SKM-1 treated with dmso at 0.1 percent for 144 hours (cell line): ENCODE results near the gene SDE2.

Source experiments
- DNase-seq: peaks from one replicate; lab custom pipeline; 2025; ENCODE audit not compliant: unreplicated experiment; lab: John Stamatoyannopoulos, UW

Gene SDE2

DNA sequence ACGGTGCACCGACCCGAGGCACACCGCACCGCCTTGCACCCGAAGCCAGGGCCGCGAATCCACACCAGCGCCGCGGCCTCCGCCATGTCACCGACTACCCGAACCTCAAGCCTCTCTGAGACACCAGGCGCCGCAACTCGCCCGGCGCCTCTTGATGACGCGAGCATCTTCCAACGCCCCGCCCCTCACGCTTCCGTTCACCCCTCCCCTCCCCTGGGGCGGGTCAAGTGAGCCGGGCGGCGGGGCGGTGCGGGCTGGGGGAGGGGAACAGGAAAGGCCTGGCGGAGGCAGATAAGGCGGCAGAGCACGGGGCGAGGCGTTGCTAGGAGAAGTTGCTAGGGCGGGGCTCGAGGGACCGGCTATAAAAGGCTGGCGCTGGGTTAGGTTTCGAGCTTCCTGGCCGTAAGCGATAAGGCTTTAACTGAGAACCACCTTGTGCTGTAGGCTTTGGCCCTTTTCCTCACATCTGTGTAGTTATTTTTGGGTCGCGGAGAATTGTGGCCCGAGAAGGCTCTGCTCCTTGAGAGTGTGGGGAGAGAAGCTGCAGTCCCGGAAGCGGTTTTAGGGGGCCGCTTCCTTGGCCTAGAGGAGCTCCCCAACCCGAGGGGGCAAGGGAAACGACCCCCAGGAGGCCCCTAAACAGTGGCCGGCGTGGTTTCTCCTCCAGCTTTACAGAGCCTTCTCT is at the start of gene SDE2:
Gene SDE2 (minus strand): TSS at position 117 of the 685 bp plus-strand sequence. CDS start 31 bp downstream, at position 86.
- peak; percentile 100 for DNase-seq

DNA sequence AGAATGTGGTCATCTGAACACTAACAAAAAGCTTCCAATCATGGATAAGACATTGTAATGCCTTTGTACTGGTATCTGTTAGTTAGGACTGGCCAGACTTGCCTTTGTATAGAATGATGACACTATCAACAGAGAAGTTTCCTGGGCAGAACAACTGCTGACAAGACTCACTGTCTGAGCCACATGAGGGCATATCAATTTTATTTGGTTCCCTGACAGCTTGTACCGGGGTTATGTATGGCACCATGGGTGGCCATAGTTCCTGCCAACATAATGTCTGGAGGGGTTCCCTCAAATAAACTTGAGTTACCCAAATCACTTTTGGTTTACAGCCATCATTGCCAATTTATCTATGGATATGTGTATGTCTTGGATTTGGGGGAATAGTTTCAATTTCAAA is 49.7 kb upstream of the SDE2 start:
- no peak for DNase-seq

DNA sequence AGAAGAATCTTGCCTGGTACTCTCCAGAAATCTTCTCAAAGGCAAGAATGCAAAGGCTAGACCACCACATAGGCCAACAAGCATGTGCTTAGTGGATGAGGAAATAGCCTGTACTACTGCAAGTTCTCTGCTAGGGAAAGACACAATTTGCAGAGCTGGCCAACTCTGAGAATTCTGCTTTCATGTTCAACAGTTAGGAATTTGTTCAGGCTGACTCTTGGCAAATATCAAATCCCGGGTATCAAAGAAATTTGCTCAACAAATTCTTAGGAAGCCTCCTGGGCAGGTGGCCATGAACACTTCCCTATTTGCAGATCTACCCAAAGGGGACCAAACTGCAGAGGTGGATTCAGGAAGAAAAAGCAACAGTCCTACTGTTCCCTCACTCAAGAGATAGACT is 48.4 kb upstream of the SDE2 start:
- no peak for DNase-seq

DNA sequence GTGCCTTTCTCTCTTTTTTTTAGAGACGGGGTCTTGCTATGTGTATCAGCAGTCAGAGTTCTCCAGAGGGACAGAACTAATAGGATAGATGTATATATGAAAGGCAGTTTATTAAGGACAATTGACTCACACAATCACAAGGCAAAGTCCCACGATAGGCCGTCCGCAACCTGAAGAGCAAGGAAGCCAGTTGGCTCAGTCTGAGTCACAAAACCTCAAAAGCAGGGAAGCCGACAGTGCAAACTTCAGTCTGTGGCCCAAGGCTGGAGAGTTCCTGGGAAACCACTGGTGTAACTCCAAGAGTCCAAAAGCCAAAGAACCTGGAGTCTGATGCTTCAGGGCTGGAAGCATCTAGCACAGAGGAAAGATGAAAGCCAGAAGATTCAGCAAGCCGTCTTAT is 47.1 kb upstream of the SDE2 start:
- DNase-seq, result no peak

DNA sequence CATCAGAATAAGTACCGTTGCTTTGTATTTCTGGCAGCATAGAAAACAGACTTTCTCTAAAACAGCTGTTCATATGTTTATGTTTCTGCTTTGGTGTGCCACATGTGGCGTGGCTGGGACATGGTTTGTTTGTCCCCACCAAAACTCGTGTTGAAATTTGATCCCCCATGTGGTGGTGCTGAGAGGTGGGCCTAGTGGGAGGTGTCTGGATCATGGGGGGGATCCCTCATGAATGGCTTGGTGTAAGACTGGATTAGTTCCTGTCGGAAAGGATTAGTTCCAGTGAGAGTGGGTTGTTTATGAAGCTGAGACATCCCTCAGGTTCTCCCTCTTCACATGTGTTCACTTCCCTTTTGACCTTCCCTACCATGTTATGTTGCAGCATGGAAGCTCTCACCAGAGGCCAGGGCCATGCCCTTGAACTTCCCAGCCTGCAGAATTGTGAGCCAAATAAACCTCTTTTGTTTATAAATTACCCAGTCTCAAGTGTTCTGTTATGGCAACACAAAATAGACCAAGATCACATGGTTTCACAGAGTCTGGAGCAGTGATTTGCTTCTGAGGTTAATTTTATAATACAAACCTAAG is 45.5 kb upstream of the SDE2 start:
- no peak for DNase-seq

DNA sequence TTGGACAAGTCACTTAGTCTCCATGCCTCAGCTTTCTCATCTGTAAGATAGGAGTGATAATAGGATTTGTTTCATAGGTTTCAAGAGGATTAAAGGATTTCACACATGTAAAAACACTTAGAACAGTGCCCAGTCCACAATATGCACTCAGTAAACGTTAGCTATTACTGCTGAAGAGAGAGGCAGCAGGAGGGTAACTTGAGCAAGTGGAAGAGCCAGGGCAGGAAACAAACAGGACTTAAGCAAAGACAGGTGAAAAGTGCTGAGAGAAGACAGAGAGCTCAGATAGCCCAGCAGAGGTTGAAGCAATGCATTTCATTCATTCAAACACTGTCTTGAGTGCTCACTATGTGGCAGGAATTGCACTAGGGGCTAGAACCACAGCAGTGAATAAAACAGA is 42.3 kb upstream of the SDE2 start:
- DNase-seq, result no peak

DNA sequence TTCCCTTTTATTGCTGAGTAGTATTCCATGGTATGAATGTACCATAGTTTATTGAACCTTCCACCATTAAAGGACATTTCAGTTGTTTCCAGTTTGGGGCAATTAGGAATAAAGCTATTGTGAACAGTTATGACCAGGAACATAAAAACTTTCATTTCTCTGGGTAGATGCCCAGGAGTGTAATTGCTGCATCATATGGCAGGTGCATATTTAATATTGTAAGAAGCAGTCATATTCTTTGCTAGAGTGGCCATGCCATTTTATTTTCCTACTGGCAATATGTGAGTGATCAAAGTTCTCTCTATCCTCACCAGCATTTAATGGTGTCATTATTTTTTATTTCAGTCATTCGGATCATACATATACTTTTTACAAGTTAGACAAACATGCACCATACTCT is 39.5 kb upstream of the SDE2 start:
- no peak for DNase-seq

DNA sequence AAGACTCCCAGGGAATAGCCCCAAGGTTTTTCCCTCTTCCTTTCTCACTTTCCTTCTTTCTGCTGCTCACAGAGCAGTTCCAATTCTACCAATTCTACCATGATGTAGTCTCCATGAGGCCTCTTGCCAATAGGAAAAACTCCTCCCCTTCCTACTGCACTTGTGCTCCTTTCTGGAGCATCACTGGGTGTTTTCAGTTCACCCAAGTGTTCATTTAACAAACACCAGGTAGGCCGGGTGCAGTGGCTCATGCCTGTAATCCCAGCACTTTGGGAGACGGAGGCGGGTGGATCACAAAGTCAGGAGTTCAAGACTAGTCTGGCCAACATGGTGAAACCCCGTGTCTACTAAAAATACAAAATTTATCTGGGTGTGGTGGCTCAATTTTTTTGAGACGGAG is 36.8 kb upstream of the SDE2 start:
- no peak for DNase-seq

DNA sequence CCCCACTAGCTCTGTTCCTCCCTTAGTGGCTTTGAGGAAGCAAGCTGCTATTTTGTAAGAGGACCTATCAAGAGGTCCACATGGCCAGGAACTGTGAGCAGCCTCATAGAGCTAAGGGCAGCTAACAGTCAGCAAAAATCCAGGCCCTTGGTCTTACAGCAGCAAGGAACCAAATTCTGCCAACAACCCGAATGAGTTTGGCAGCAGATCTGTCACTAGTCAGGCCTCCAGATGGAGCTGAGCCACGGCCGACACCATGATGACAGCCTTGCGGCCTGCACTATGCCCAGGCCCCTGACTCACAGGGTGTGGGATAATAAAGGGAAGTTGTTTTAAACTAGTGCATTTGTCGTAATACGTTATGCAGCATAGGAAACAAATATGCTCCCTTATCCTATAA is 35.3 kb upstream of the SDE2 start:
- peak; percentile 100 for DNase-seq

DNA sequence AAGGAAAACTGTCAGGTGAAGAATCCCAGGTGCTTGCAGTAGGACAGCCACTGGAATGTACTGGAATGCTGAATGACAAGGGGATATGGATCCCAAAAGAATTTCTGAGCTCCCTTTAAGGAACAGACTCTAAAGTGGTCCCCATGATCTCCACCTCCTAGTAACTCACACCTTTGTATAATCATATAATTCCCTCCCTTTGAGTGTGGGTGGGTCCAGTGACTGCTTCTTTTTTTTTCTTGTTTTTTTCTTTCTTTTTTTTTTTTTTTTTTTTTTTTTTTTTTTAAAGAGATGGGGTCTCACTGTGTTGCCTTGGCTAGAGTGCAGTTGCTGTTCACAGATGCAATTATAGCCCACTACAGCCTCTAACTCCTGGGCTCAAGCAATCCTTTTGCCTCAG is 34.8 kb upstream of the SDE2 start:
- no peak for DNase-seq

DNA sequence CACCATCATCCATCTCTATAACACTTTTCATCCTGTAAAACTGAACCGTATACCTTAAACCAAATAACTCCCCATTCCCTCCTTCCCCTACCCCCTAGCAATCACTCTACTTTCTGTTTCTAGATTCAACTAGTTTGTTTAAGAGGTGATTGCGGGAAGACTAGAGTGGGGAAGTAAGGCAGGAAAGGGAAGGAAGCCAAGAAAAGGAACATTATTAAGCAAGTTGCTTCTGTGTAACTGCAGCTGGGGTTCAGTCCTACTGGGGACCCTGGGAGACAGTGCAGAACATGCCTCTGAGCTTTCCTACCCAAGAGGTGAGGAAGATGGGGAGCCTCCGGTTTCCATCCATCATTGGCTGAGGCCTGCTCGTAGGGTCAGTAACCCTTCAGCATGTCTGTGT is 34.4 kb upstream of the SDE2 start:
- peak; percentile 77 for DNase-seq

DNA sequence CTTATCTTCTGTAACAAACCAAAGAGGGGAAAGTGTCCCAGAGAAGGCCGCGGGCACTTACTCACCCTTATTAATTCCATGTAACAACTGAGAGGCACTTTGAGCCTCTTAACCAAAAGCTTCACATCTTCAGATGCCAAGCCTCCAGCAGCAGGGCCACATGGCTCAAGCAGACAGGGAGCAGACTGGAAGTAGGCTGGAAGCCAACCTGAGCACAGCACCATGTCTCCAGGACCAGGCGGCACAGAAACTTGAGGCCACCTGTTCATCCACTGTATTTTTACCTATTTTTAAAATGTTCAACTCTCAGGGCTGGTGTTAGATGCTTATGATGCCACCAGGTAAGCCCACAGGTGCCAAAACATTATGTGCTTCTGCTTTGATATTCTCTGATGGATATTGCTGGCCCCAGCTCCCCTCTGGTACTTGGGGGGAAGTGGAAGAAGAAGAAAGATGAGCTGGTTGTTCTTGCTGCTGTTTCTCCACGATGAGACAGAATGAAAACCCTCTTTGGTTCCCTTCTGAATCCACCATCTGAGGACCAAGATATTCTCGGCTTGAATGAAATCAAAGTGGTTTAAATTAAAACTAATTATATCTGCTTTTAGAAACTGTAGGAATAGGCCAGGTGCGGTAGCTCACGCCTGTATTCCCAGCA is 30.6 kb upstream of the SDE2 start:
- no peak for DNase-seq

DNA sequence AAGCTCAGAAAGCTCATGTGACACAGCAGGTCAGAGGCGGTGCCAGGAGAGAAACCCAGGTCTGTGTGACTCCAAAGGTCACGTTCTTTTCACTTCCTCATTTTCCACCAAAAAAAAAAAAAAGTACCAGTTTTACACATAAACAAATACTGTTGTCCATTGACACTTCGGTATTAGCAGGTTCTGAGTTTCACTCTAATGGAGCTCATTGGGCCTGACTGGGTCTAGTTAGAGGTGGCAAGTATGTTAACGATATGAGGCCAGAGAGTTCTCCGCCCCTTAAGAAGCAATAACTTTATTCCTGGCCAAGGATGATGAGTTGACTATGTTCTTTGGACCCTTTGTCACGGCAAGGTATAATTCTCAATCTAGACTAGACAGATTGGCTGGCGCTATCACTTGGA is 30.0 kb upstream of the SDE2 start:
- peak; percentile 89 for DNase-seq

DNA sequence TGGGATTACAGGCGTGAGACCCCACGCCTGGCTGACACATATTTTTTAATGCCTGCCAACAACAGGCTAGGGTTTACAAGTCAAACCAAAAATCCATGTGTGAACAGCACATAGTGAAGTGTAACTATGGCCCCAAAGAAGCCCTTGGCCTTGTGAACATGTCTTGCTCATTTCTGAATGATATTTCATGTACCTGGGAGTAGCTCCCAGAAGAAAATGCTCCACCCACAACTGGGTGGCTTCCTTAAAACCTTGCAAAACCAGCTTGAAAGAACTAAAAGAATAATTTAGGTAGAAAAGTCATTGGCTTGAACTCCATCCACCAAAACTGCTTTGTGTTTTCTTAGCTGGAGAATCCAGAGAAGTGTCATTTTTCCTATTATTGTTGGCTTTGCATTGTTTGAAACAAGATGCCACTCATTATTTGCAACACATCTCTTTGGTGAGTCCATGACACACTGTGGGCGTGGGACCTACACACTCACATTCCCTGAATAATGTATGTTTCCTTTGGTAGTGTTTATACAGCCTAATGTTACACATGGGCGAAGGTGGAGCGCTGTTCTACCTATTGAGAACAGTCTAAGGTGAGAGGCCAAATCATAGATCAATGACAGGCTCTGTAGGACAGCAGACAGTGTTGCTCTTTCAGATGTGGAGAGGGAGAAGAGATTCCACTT is 28.5 kb upstream of the SDE2 start:
- DNase-seq, result no peak

DNA sequence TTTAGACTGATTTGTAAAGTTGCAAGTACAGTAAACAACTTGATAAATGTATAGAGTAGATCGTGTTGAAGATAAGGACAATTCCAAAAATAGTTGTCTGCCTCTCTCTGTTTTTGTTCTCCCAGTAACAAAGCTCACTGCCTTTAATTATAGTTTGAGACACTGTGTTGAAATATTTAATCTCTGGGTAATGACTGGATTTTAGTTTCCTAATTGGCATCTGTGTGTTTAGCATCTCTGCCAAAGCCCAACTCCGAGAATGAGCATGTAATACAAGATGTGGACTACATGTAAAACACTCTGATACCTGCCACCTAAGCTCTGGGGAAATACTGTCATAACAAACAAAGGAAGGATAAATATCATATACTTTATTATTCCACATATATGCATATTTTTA is 27.7 kb upstream of the SDE2 start:
- DNase-seq, result no peak

DNA sequence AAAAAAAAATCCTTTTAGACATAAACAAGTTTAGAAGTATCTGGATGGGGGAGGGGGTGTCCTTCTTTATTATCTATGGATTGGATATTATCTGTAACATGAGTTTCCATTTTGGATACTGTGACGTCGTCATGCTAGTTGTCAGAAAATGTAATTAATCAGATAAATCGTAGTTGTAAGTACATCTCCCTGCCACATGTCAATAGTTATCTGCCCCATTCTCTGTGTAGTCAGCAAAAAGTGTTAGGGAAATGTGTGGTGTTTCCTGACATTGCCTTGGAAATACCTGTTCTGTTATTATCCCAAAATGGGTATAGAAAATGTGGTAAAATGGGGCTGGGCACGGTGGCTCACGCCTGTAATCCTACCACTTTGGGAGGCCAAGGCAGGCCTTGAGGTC is 24.6 kb upstream of the SDE2 start:
- DNase-seq, result no peak

DNA sequence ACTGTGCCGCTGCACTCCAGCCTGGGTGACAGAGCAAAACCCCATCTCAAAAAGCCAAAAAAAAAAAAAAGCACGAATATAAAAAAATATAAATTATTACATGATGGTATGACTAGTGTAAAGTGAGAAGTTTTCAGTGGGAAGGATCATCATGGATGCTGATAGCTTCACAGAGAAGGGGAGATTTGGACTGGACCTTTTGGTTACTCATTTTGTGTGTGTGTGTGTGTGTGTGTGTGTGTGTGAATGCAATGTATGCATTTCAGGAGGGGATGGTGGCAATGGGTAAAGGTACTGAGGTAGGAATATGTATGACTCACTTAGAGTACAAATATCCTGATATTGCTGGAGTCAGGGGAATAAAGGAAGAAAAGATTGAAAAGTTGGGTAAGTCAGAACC is 22.7 kb upstream of the SDE2 start:
- DNase-seq, result no peak

DNA sequence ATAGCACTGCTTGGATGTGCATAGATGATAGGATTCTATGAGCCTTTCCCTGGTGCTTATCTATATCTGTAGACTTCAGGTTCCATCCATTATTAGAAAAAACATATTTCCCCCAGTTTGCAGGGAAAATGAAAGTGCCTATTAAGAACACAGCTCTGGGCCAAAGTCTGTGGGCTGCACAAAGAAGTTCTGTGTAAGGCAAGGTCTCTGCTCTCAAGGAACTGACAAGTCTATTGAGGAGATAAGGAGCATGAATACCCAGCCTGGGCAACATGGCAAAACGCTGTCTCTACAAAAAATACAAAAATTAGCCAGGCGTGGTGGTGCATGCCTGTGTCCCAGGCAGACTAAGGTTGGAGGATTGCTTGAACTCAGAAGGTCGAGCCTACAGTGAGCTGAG is 22.3 kb upstream of the SDE2 start:
- no peak for DNase-seq

DNA sequence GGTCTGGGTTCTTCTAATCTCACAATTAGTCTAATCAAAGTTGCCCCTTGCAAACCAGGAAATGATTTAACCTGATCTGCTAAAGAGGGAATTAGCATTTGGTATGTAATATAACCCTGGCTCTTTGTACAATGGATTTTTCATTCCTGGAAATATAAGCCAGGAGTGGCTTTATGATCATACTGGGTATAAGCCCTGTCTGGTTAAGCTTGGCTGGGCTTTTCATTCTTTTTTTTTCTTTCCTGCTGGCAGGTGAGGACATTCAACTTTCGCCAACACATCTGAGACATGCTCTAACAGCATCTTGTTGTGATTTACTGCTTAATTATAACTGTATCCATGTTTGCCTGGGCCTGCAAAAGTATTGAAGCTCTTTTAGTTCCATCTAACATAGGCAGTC is 20.4 kb upstream of the SDE2 start:
- no peak for DNase-seq

DNA sequence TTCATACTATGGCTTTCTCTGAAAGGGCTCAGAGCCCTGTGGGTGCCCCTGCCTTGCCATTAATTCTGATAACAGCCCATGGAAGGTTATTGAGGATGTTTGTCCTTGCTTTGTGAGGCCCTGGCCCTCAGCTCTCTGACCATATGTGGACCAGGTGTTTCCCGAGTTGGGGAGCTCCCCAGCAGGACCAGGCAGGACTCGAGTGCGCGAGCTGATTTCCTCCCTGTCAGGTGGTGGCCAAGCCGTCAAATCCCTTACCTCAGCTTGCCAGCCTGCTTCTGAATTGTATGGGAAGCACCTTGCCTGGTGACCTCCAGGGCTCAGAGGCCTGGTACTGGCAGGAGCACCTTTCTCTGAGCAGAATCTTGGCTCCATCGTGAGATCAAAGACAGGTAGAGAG is 17.9 kb upstream of the SDE2 start:
- no peak for DNase-seq

DNA sequence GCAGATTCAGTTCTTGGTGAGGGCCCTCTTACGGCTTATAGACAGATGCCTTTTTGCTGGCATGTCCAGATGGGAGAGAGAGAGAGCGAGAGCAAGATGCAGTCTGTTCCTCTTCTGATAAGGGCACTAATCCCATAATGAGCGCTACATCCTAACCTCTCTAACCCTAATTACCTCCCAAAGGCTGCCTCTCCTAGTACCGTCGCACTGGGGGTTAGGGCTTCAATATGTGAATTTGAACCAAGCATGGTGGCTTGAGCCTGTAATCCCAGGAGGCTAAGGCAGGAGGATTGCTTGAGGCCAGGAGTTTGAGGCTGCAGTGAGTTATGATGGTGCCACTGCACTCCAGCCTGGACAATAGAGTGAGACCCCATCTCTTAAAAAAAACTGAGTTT is 10.5 kb upstream of the SDE2 start:
- DNase-seq, result no peak
